MCF 10A (cell line): Measurements from ENCODE around the gene DOC2B. TPM values are rescaled to one million over a fixed set of nuclear protein-coding genes. Genes with fewer than 3 reads are reported as not detected.

ENCODE experiments used
- BruUV-seq: library from RNA; stranded (reverse); fragments of 400-500 nt; replicated peaks from 2 replicates; lab custom pipeline; 2021; lab: Mats Ljungman, UMichigan
- CTCF ChIA-PET: fragments of 300-600 bp; sonication (Branson Sonifier 250); formaldehyde crosslinking; extraction: SDS; loops from one replicate; lab custom pipeline; 2021; ENCODE audit warnings: antibody characterized with exemption, inconsistent platforms; lab: Yijun Ruan, JAX
- POLR2A ChIA-PET: fragments of 300-600, 350-650 bp; sonication (Branson Sonifier 250); formaldehyde crosslinking; extraction: SDS; loops from one replicate; lab custom pipeline; 2020; ENCODE audit warnings: antibody characterized with exemption, inconsistent platforms; lab: Yijun Ruan, JAX
- DNase-seq: peaks from one replicate; pipeline ENCODE4 v3.0.0-alpha.2; 2018; ENCODE audit not compliant: unreplicated experiment
- H3K27ac Mint-ChIP-seq: one replicate; pipeline ENCODE4 v1.8.0; 2022; ENCODE audit warnings: mild to moderate bottlenecking, low read depth, mixed read lengths; ENCODE audit not compliant: unreplicated experiment
- H3K27me3 Mint-ChIP-seq: one replicate; pipeline ENCODE4 v1.8.0; 2022; ENCODE audit warnings: mixed read lengths; ENCODE audit not compliant: insufficient read depth, unreplicated experiment
- H3K36me3 Mint-ChIP-seq: one replicate; pipeline ENCODE4 v1.8.0; 2022; ENCODE audit warnings: mild to moderate bottlenecking, moderate library complexity, mixed read lengths; ENCODE audit not compliant: insufficient read depth, unreplicated experiment
- H3K4me1 Mint-ChIP-seq: one replicate; pipeline ENCODE4 v1.8.0; 2022; ENCODE audit warnings: mixed read lengths; ENCODE audit not compliant: insufficient read depth, unreplicated experiment
- H3K4me3 Mint-ChIP-seq: one replicate; pipeline ENCODE4 v1.8.0; 2022; ENCODE audit warnings: mild to moderate bottlenecking, moderate library complexity, mixed read lengths; ENCODE audit not compliant: unreplicated experiment
- H3K9me3 Mint-ChIP-seq: one replicate; pipeline ENCODE4 v1.8.0; 2022; ENCODE audit warnings: mixed read lengths; ENCODE audit not compliant: unreplicated experiment
- intact Hi-C: fragments of 100-400 bp; cut with micrococcal nuclease; formaldehyde crosslinking; loops from 2 replicates; pipeline ENCODE4 v1.14.1; 2022
- total RNA-seq: library from RNA; stranded (reverse); gene quantifications from 2 replicates; pipeline ENCODE4 v1.2.3, GENCODE V29; 2022
- TF ChIP-seq, protein P1 (sequence below): fragments of 200-600 bp; IDR thresholded peaks from one replicate; pipeline ENCODE4 v1.8.0; 2022; ENCODE audit warnings: antibody characterized with exemption, mild to moderate bottlenecking; ENCODE audit not compliant: unreplicated experiment

Gene DOC2B
- total RNA-seq, 1 experiment from 2014 or later = not detected

DNA sequence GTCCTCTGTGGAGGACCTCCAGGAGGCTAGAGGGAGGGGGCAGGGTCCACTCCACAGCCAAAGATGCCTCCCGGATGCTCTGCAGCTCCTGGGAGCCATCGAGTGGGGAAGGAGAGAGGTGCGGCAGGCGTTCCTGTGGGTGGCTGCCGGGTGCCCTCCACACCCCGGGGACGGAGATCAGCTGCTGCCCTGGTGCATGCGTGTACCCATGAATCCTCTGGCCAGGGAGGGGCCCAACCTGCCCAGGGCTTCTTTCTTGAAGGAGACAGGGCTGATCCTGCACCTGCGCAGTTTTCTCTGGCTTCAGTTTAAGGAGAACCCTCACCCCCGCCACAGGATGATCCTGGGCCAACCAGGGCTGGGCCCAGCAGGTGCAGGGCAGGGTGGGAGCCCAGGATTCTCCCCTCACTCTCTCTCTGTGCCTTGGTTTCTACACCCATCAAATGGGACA is 33.5 kb upstream of the DOC2B start:
- Mint-ChIP-seq H3K36me3 (no peaks in the 10 kb centered on the region), H3K4me1 (no peaks in the 10 kb centered on the region), H3K4me3 (no peak overlapping the region), H3K27ac (no peak overlapping the region), H3K9me3 (no peaks in the 10 kb centered on the region), H3K27me3 (peaks cover 19% of the 10 kb centered on the region)
- ChIA-PET CTCF (no interaction called here), POLR2A (no interaction called here)
- no TSS peak for BruUV-seq
- intact Hi-C loops = no loop called here
- no peak for DNase-seq
- TF ChIP-seq, protein P1, sequence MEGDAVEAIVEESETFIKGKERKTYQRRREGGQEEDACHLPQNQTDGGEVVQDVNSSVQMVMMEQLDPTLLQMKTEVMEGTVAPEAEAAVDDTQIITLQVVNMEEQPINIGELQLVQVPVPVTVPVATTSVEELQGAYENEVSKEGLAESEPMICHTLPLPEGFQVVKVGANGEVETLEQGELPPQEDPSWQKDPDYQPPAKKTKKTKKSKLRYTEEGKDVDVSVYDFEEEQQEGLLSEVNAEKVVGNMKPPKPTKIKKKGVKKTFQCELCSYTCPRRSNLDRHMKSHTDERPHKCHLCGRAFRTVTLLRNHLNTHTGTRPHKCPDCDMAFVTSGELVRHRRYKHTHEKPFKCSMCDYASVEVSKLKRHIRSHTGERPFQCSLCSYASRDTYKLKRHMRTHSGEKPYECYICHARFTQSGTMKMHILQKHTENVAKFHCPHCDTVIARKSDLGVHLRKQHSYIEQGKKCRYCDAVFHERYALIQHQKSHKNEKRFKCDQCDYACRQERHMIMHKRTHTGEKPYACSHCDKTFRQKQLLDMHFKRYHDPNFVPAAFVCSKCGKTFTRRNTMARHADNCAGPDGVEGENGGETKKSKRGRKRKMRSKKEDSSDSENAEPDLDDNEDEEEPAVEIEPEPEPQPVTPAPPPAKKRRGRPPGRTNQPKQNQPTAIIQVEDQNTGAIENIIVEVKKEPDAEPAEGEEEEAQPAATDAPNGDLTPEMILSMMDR = no peak

GRCh38 chr17:213286-214105 is 32.0 kb upstream of the DOC2B start:
- H3K27me3 Mint-ChIP-seq = peaks cover 19% of the 10 kb centered on the region
- peaks cover 4% of the 10 kb centered on the region for H3K4me1 Mint-ChIP-seq
- TF ChIP-seq, protein P1 = no peak
- H3K4me3 Mint-ChIP-seq = no peak overlapping the region
- CTCF ChIA-PET = interaction anchor here (0.6 kb wide), 1 partner anchor 487 kb away, joined by 3 read pairs; no protein-coding TSS in a partner anchor
- no TSS peak for BruUV-seq
- H3K9me3 Mint-ChIP-seq = peaks cover 7% of the 10 kb centered on the region
- POLR2A ChIA-PET = no interaction called here
- no peaks in the 10 kb centered on the region for H3K36me3 Mint-ChIP-seq
- intact Hi-C loops = no loop called here
- no peak overlapping the region for H3K27ac Mint-ChIP-seq
- DNase-seq = no peak

GRCh38 chr17:210402-210801 is 29.0 kb upstream of the DOC2B start:
- Mint-ChIP-seq H3K27me3 (peaks cover 19% of the 10 kb centered on the region), H3K27ac (no peak overlapping the region), H3K9me3 (peaks cover 15% of the 10 kb centered on the region), H3K4me1 (peaks cover 4% of the 10 kb centered on the region), H3K4me3 (no peak overlapping the region), H3K36me3 (no peaks in the 10 kb centered on the region)
- ChIA-PET POLR2A (no interaction called here), CTCF (no interaction called here)
- TF ChIP-seq, protein P1 = no peak
- BruUV-seq = no TSS peak
- intact Hi-C loops = no loop called here
- no peak for DNase-seq

DNA sequence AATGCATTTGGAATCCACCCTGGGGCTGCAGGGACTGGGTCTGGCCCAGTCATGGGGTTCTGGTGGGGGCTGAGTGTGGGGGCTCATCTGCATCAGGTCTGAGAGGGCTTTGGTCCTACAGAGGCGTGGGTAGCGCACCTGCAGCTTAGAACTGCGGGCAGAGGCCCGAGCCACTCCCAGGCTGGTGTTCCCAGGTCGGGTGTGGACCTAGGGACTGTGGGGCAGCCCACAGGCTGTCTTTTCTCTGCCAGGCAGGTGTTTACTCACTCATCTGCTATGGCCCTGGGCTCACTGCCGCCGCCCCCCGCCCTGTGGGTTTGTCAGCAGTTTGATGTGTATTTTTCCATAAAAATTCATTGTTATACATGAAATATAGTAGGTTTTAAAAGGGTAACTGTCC is 27.0 kb upstream of the DOC2B start:
- TF ChIP-seq, protein P1 = no peak
- BruUV-seq = no TSS peak
- POLR2A ChIA-PET = no interaction called here
- no peak for DNase-seq
- Mint-ChIP-seq H3K9me3 (peaks cover 15% of the 10 kb centered on the region), H3K4me1 (peaks cover 4% of the 10 kb centered on the region), H3K4me3 (no peak overlapping the region), H3K36me3 (no peaks in the 10 kb centered on the region), H3K27me3 (peaks cover 19% of the 10 kb centered on the region), H3K27ac (no peak overlapping the region)
- intact Hi-C loops = no loop called here
- CTCF ChIA-PET = no interaction called here
